Activated CD8-positive, alpha-beta T cell treated with anti-CD3 and anti-CD28 coated beads for 36 hours (primary cell): ENCODE results near the gene DOLPP1. TPM values are rescaled to one million over a fixed set of nuclear protein-coding genes. Genes with fewer than 3 reads are reported as not detected.

ENCODE experiments used
- ATAC-seq: fragments of 200-7000 bp; cut with Tn5 transposase; one replicate; pipeline ENCODE4 v1.10.0; 2021; ENCODE audit warnings: mild to moderate bottlenecking, moderate library complexity
- CTCF ChIA-PET: fragments of 350-600 bp; sonication (Branson Sonifier 250); formaldehyde crosslinking; loops from one replicate; lab custom pipeline; 2021; ENCODE audit warnings: antibody characterized with exemption; lab: Charles Lee
- POLR2A ChIA-PET: fragments of 350-600 bp; sonication (Branson Sonifier 250); formaldehyde crosslinking; loops from one replicate; lab custom pipeline; 2021; ENCODE audit warnings: antibody characterized with exemption; lab: Charles Lee
- DNase-seq: peaks from one replicate; pipeline ENCODE4 v3.0.0-alpha.2; 2020
- H3K27ac Mint-ChIP-seq: one replicate; pipeline ENCODE4 v1.8.0; 2021; ENCODE audit warnings: mild to moderate bottlenecking, mixed read lengths
- H3K27me3 Mint-ChIP-seq: one replicate; pipeline ENCODE4 v1.8.0; 2021; ENCODE audit warnings: mixed read lengths
- H3K36me3 Mint-ChIP-seq: one replicate; pipeline ENCODE4 v1.8.0; 2021; ENCODE audit warnings: low read depth, mixed read lengths
- H3K4me1 Mint-ChIP-seq: one replicate; pipeline ENCODE4 v1.8.0; 2021; ENCODE audit warnings: low read depth, mixed read lengths
- H3K4me3 Mint-ChIP-seq: one replicate; pipeline ENCODE4 v1.8.0; 2021; ENCODE audit warnings: mild to moderate bottlenecking, moderate library complexity, mixed read lengths
- H3K9me3 Mint-ChIP-seq: one replicate; pipeline ENCODE4 v1.8.0; 2021; ENCODE audit warnings: mixed read lengths
- CTCF ChIP-seq: fragments of 200-600 bp; IDR thresholded peaks from one replicate; pipeline ENCODE4 v1.8.0; 2022; ENCODE audit warnings: antibody characterized with exemption, mild to moderate bottlenecking
- intact Hi-C: fragments of 100-400 bp; cut with micrococcal nuclease; formaldehyde crosslinking; loops from one replicate; pipeline ENCODE4 v1.10.0; 2022
- total RNA-seq, 2 experiments: library from RNA; stranded (reverse); gene quantifications; one replicate each; pipeline ENCODE4 v1.2.3, GENCODE V29; 2021

DOLPP1 gene
- total RNA-seq, 2 experiments from 2014 or later = 12.7 to 15.2 TPM

GRCh38 chr9:129075996-129076639, 4.8 kb upstream of the DOLPP1 start:
- peaks cover 24% of the 10 kb centered on the region for H3K4me1 Mint-ChIP-seq
- intact Hi-C loops = no loop called here
- ATAC-seq (no peak), DNase-seq (no peak)
- ChIA-PET POLR2A (interaction anchor here (0.6 kb wide), 1 partner anchor 1626 kb away, joined by 3 read pairs; no protein-coding TSS in a partner anchor), CTCF (no interaction called here)
- no peaks in the 10 kb centered on the region for H3K9me3 Mint-ChIP-seq
- H3K27ac Mint-ChIP-seq = no peak overlapping the region
- H3K36me3 Mint-ChIP-seq = no peaks in the 10 kb centered on the region
- TF ChIP-seq CTCF = no peak
- no peaks in the 10 kb centered on the region for H3K27me3 Mint-ChIP-seq
- H3K4me3 Mint-ChIP-seq = no peak overlapping the region

- DNase-seq = no peak
- H3K36me3 Mint-ChIP-seq = no peaks in the 10 kb centered on the region
- POLR2A ChIA-PET = no interaction called here
Measured at GRCh38 chr9:129076640-129077037, 4.3 kb upstream of the DOLPP1 start.

GRCh38 chr9:129077236-129077635, 3.7 kb upstream of the DOLPP1 start:
- Mint-ChIP-seq H3K36me3 (no peaks in the 10 kb centered on the region), H3K4me1 (peaks cover 26% of the 10 kb centered on the region), H3K4me3 (no peak overlapping the region), H3K27me3 (no peaks in the 10 kb centered on the region), H3K27ac (no peak overlapping the region), H3K9me3 (no peaks in the 10 kb centered on the region)
- CTCF ChIA-PET = no interaction called here
- no peak for TF ChIP-seq CTCF
- ATAC-seq = no peak
- POLR2A ChIA-PET = no interaction called here
- no peak for DNase-seq
- intact Hi-C loops = no loop called here

More at GRCh38 chr9:129076640-129077037, 4.3 kb upstream of the DOLPP1 start:
- intact Hi-C loops = no loop called here
- Mint-ChIP-seq H3K4me3 (no peak overlapping the region), H3K27me3 (no peaks in the 10 kb centered on the region), H3K9me3 (no peaks in the 10 kb centered on the region), H3K4me1 (peaks cover 24% of the 10 kb centered on the region), H3K27ac (no peak overlapping the region)
- CTCF ChIA-PET = no interaction called here
- no peak for ATAC-seq
- TF ChIP-seq CTCF = no peak

- H3K4me3 Mint-ChIP-seq = peak overlapping the region; percentile 88
- CTCF ChIA-PET = interaction anchor here (2.3 kb wide), 1 partner anchor 11 kb away, joined by 6 read pairs; no protein-coding TSS in a partner anchor
- intact Hi-C loops = no loop called here
Measured at GRCh38 chr9:129078691-129079503, 2.0 kb upstream of the DOLPP1 start.

More at GRCh38 chr9:129078691-129079503, 2.0 kb upstream of the DOLPP1 start:
- no peaks in the 10 kb centered on the region for H3K36me3 Mint-ChIP-seq
- no peaks in the 10 kb centered on the region for H3K27me3 Mint-ChIP-seq
- no peak for TF ChIP-seq CTCF
- DNase-seq (no peak), ATAC-seq (no peak)
- no peaks in the 10 kb centered on the region for H3K9me3 Mint-ChIP-seq
- H3K4me1 Mint-ChIP-seq = peaks cover 25% of the 10 kb centered on the region
- POLR2A ChIA-PET = interaction anchor here (1.2 kb wide), 1 partner anchor 10 kb away, joined by 3 read pairs; no protein-coding TSS in a partner anchor
- no peak overlapping the region for H3K27ac Mint-ChIP-seq
